Ishikawa (cell line): ENCODE measurements around the gene AGPAT3.

Experiments used
- CEBPB ChIP-seq: IDR thresholded peaks from 2 replicates; pipeline ENCODE4 v1.6.1; 2012
- CREB1 ChIP-seq: IDR thresholded peaks from 2 replicates; pipeline ENCODE4 v1.6.1; 2012; ENCODE audit warnings: low read depth
- EGR1 ChIP-seq: IDR thresholded peaks from 2 replicates; pipeline ENCODE4 v1.6.1; 2012
- EP300 ChIP-seq: IDR thresholded peaks from 2 replicates; pipeline ENCODE4 v1.6.1; 2012; ENCODE audit warnings: borderline replicate concordance
- FOXM1 ChIP-seq: IDR thresholded peaks from 2 replicates; pipeline ENCODE4 v1.6.1; 2012; ENCODE audit warnings: low read depth, borderline replicate concordance
- NFIC ChIP-seq: IDR thresholded peaks from 2 replicates; pipeline ENCODE4 v1.6.1; 2012
- RAD21 ChIP-seq: IDR thresholded peaks from 2 replicates; pipeline ENCODE4 v1.6.1; 2012; ENCODE audit warnings: low read depth
- TAF1 ChIP-seq: IDR thresholded peaks from 2 replicates; pipeline ENCODE4 v1.6.1; 2012; ENCODE audit warnings: low read depth, mild to moderate bottlenecking
- TCF12 ChIP-seq: IDR thresholded peaks from 2 replicates; pipeline ENCODE4 v1.6.1; 2012; ENCODE audit warnings: low read depth
- TEAD4 ChIP-seq: IDR thresholded peaks from 2 replicates; pipeline ENCODE4 v1.6.1; 2012
- YY1 ChIP-seq: IDR thresholded peaks from 2 replicates; pipeline ENCODE4 v1.6.1; 2012; ENCODE audit warnings: low read depth
- ZBTB7A ChIP-seq: IDR thresholded peaks from 2 replicates; pipeline ENCODE4 v1.6.1; 2012; ENCODE audit warnings: low read depth
- TF ChIP-seq, protein P1 (sequence below): IDR thresholded peaks from 2 replicates; pipeline ENCODE4 v1.6.1; 2012; ENCODE audit warnings: low read depth, mild to moderate bottlenecking
- TF ChIP-seq, protein P2 (sequence below): IDR thresholded peaks from 2 replicates; pipeline ENCODE4 v1.6.1; 2012
- TF ChIP-seq, protein P3 (sequence below): IDR thresholded peaks from 2 replicates; pipeline ENCODE4 v1.6.1; 2012

Gene AGPAT3

DNA sequence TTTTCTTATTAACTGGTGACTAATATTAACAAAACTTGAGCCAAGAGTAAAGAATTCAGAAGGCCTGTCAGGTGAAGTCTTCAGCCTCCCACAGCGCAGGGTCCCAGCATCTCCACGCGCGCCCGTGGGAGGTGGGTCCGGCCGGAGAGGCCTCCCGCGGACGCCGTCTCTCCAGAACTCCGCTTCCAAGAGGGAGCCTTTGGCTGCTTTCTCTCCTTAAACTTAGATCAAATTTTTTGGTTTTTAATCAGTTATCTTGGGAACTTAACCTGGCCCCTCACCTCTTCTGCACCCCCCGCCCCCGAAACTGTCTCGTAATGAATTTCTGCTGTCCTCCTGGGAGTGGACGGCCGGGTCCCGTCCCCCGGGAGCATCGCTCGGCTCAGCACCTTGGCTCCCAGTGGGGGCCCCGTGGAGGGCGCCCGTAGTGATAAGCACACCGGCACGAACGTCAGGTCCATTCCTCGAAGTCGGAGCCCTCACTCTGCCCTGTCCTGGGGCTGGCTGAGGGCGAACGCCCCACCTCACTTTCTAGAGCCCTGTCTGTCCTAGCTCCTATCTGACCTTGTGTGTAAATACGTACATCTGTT, 117.6 kb downstream of the AGPAT3 start:
- TF ChIP-seq, protein P1, sequence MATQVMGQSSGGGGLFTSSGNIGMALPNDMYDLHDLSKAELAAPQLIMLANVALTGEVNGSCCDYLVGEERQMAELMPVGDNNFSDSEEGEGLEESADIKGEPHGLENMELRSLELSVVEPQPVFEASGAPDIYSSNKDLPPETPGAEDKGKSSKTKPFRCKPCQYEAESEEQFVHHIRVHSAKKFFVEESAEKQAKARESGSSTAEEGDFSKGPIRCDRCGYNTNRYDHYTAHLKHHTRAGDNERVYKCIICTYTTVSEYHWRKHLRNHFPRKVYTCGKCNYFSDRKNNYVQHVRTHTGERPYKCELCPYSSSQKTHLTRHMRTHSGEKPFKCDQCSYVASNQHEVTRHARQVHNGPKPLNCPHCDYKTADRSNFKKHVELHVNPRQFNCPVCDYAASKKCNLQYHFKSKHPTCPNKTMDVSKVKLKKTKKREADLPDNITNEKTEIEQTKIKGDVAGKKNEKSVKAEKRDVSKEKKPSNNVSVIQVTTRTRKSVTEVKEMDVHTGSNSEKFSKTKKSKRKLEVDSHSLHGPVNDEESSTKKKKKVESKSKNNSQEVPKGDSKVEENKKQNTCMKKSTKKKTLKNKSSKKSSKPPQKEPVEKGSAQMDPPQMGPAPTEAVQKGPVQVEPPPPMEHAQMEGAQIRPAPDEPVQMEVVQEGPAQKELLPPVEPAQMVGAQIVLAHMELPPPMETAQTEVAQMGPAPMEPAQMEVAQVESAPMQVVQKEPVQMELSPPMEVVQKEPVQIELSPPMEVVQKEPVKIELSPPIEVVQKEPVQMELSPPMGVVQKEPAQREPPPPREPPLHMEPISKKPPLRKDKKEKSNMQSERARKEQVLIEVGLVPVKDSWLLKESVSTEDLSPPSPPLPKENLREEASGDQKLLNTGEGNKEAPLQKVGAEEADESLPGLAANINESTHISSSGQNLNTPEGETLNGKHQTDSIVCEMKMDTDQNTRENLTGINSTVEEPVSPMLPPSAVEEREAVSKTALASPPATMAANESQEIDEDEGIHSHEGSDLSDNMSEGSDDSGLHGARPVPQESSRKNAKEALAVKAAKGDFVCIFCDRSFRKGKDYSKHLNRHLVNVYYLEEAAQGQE = no peak
- TF ChIP-seq TEAD4 (no peak), TAF1 (no peak), TCF12 (no peak), NFIC (no peak), FOXM1 (no peak), RAD21 (no peak), ZBTB7A (no peak), YY1 (no peak), CEBPB (no peak), EGR1 (no peak), EP300 (no peak)
- TF ChIP-seq, protein P2, sequence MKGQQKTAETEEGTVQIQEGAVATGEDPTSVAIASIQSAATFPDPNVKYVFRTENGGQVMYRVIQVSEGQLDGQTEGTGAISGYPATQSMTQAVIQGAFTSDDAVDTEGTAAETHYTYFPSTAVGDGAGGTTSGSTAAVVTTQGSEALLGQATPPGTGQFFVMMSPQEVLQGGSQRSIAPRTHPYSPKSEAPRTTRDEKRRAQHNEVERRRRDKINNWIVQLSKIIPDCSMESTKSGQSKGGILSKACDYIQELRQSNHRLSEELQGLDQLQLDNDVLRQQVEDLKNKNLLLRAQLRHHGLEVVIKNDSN = no peak

DNA sequence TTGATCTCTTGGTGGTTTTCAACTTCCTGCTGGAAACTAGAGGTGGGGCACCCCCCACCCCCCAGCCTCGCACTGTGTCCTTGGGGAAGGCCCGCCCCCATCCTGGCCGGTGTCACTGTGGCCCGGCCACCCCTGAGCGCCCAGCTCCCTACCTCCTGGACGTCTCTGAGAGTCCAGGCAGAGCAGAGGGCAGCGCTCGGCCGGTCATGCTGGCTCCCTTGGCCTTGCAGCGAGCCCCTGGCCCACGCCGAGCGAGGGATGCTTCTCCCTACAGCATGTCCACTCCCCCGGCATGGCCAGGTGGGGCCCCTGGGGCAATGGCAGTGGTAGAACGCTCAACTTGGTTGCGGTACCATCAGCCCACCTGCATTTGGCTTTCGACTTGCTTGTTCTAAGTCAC, 118.4 kb downstream of the AGPAT3 start:
- TF ChIP-seq EP300 = no peak
- no peak for TF ChIP-seq TAF1
- TF ChIP-seq CREB1 = no peak
- TF ChIP-seq CEBPB = no peak
- TF ChIP-seq TCF12 = no peak
- no peak for TF ChIP-seq FOXM1
- TF ChIP-seq YY1 = no peak
- TF ChIP-seq, protein P1 = no peak
- TF ChIP-seq RAD21 = no peak
- TF ChIP-seq, protein P2 = no peak
- TF ChIP-seq EGR1 = no peak
- TF ChIP-seq NFIC = no peak

DNA sequence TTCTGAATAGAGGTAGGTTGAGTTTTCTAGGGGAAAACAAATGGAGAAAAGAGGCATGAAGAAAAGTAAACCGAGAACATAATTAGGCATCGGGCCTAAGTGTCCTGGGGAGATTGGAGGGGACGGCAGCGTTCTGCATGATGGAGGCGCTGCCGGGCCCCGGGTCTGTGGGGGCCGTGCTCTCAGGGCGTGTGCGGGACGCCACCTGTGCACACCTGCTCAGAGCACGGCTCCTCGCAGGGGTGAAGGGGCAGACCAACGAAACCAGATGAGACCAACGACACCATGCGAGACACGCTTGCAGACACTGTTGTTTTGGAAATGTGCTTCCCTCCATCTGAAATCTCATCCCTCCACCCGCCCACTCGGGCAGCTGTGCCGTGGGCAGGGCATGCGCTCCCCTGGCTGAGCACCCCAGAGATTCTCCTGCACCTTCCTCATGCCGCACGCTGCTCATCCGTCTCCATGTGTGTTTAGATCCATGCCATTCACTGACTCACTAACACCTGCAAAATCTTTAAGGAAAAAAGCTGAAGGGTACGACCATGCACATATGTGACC, 118.9 kb downstream of the AGPAT3 start:
- no peak for TF ChIP-seq TEAD4
- no peak for TF ChIP-seq TAF1
- TF ChIP-seq CEBPB = no peak
- TF ChIP-seq YY1 = no peak
- TF ChIP-seq, protein P2 = no peak
- TF ChIP-seq NFIC = no peak
- TF ChIP-seq, protein P1 = no peak
- TF ChIP-seq ZBTB7A = no peak
- TF ChIP-seq TCF12 = no peak
- TF ChIP-seq EP300 = no peak
- TF ChIP-seq FOXM1 = no peak
- TF ChIP-seq, protein P3, sequence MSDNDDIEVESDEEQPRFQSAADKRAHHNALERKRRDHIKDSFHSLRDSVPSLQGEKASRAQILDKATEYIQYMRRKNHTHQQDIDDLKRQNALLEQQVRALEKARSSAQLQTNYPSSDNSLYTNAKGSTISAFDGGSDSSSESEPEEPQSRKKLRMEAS = no peak
- no peak for TF ChIP-seq EGR1
- no peak for TF ChIP-seq RAD21
- no peak for TF ChIP-seq CREB1

DNA sequence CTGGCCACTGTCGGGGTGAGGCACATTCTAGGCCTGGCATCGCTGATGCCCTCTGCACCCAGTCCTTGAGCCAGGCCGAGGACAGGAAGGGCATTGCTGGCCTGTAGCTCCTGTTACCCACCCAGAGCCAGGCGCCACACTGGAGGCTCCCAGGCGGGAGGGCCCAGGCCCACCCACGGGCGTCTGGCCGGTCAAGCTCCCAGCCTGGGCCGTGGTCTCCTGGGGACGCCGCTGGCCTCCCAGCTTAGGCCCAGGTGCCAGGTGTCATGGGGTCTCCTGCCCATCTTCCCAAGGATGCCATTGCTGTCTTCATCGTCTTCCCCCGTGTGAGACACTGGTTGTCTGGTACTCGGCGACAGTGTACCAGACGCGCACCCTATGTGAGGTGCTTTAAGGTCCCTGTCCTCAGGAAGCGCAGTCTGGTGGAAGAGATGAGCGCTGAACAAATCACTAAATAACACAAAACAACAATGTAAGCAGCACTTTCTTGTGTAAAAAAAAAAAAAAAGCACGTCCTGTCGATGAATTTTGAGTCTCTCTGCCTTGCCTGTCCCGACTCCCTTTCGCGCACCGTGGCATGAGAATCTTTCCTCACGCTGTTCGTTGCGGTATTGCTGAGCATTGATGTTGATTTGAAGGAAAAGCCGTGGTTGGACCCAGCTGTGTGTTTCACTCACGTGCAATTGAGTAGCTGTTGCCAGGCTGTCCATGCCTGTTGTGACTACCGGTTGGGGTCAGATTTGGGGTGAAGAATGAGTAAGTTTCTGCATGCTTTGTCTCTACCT, 120.1 kb downstream of the AGPAT3 start:
- TF ChIP-seq, protein P2 = no peak
- TF ChIP-seq TCF12 = no peak
- TF ChIP-seq TEAD4 = no peak
- no peak for TF ChIP-seq YY1
- TF ChIP-seq EGR1 = no peak
- no peak for TF ChIP-seq EP300
- TF ChIP-seq CEBPB = no peak
- no peak for TF ChIP-seq NFIC
- no peak for TF ChIP-seq RAD21
- TF ChIP-seq CREB1 = no peak
- TF ChIP-seq, protein P1 = no peak
- TF ChIP-seq FOXM1 = no peak
- no peak for TF ChIP-seq ZBTB7A
- TF ChIP-seq TAF1 = no peak
- TF ChIP-seq, protein P3 = no peak
